Measurements from ENCODE around the gene TAPT1. TPM values are rescaled to one million over a fixed set of nuclear protein-coding genes. Genes with fewer than 3 reads are reported as not detected.

TAPT1 gene
- total RNA-seq, 1 experiment from 2014 or later: 17.3 TPM

- H3K4me3 ChIP-seq (ENCODE audit: low read depth in 2 of 2, low read length in 2 of 2): no peak overlapping the region
- ATAC-seq (no peak), DNase-seq (ENCODE audit: low read depth, low spot score) (no peak)
- H3K4me1 ChIP-seq (ENCODE audit: control insufficient read depth, insufficient read depth, low read length): no peaks in the 10 kb centered on the region
- in situ Hi-C loops (cut with HindIII; ENCODE audit: low pct_unique_long_range_greater_than_20kb, low sequenced_read_pairs): no loop called here
- no peak for TF ChIP-seq POLR2AphosphoS5 (IDR thresholded peaks at IDR 0.05; ENCODE audit: low read depth, low read length)
- no peak for TF ChIP-seq SIN3A (IDR thresholded peaks at IDR 0.05; ENCODE audit: borderline replicate concordance, insufficient read depth, low read depth, low read length)
- TF ChIP-seq CTCF (IDR thresholded peaks at IDR 0.05): no peak
- no peak for TF ChIP-seq REST (IDR thresholded peaks at IDR 0.05; ENCODE audit: insufficient read depth in 1 of 2, low read depth in 2 of 2, low read length in 1 of 2)
- no peak for TF ChIP-seq TCF7L2 (IDR thresholded peaks at IDR 0.05; ENCODE audit: low read depth, low read length)
- POLR2A ChIA-PET: no interaction called here
- H3K36me3 ChIP-seq (ENCODE audit: control insufficient read depth, insufficient read depth, low read length): no peaks in the 10 kb centered on the region
- no peaks in the 10 kb centered on the region for H3K9me3 ChIP-seq (ENCODE audit: control insufficient read depth, insufficient read depth, low read depth, low read length)
- intact Hi-C loops (cut with micrococcal nuclease; ENCODE audit: unreplicated experiment): no loop called here
- no peak overlapping the region for H3K27ac ChIP-seq (ENCODE audit: low read length)
- no TSS peak for BruUV-seq (replicated peaks)
- no peaks in the 10 kb centered on the region for H3K27me3 ChIP-seq (ENCODE audit: control insufficient read depth, insufficient read depth, low read length)
- CTCF ChIA-PET: no interaction called here
Observed at GRCh38 chr4:16123356-16124084, 102.8 kb downstream of the TAPT1 start.

GRCh38 chr4:16122784-16123183, 103.5 kb downstream of the TAPT1 start:
- TF ChIP-seq REST (IDR thresholded peaks at IDR 0.05; ENCODE audit: insufficient read depth in 1 of 2, low read depth in 2 of 2, low read length in 1 of 2) (no peak), POLR2AphosphoS5 (IDR thresholded peaks at IDR 0.05; ENCODE audit: low read depth, low read length) (no peak), SIN3A (IDR thresholded peaks at IDR 0.05; ENCODE audit: borderline replicate concordance, insufficient read depth, low read depth, low read length) (no peak), CTCF (IDR thresholded peaks at IDR 0.05) (no peak), TCF7L2 (IDR thresholded peaks at IDR 0.05; ENCODE audit: low read depth, low read length) (no peak)
- no peak for DNase-seq (ENCODE audit: low read depth, low spot score)
- in situ Hi-C loops (cut with HindIII; ENCODE audit: low pct_unique_long_range_greater_than_20kb, low sequenced_read_pairs) (no loop called here), intact Hi-C loops (cut with micrococcal nuclease; ENCODE audit: unreplicated experiment) (no loop called here)
- H3K36me3 ChIP-seq (ENCODE audit: control insufficient read depth, insufficient read depth, low read length): no peaks in the 10 kb centered on the region
- H3K27me3 ChIP-seq (ENCODE audit: control insufficient read depth, insufficient read depth, low read length): 0 out of 2 replicates have a peak, but pooled peaks cover 2% of the 10 kb centered on the region
- ChIA-PET CTCF (no interaction called here), POLR2A (no interaction called here)
- H3K9me3 ChIP-seq (ENCODE audit: control insufficient read depth, insufficient read depth, low read depth, low read length): no peaks in the 10 kb centered on the region
- H3K27ac ChIP-seq (ENCODE audit: low read length): no peak overlapping the region
- BruUV-seq (replicated peaks): no TSS peak
- no peak for ATAC-seq
- no peaks in the 10 kb centered on the region for H3K4me1 ChIP-seq (ENCODE audit: control insufficient read depth, insufficient read depth, low read length)
- no peak overlapping the region for H3K4me3 ChIP-seq (ENCODE audit: low read depth in 2 of 2, low read length in 2 of 2)
